SKM-1 treated with dmso at 0.1 percent for 144 hours (cell line): ENCODE data around the gene TSSK6.

Source experiments
- DNase-seq: peaks from one replicate; lab custom pipeline; 2025; ENCODE audit not compliant: unreplicated experiment; lab: John Stamatoyannopoulos, UW

Gene TSSK6

GRCh38 chr19:19465436-19466070 is 49.8 kb downstream of the TSSK6 start:
- no peak for DNase-seq

- DNase-seq = no peak
Observed at GRCh38 chr19:19464339-19465098, 50.8 kb downstream of the TSSK6 start.
